Osteoblast (primary cell): ENCODE data around the gene PAX5. TPM values are rescaled to one million over a fixed set of nuclear protein-coding genes. Genes with fewer than 3 reads are reported as not detected.

ENCODE experiments used
- DNase-seq: peaks from one replicate; pipeline ENCODE4 v3.0.0; 2011; ENCODE audit warnings: low spot score, mixed read lengths; ENCODE audit not compliant: insufficient read length; ENCODE audit errors: missing footprints
- H2AFZ ChIP-seq: 2 replicates; pipeline ENCODE4 v1.6.0; 2011; ENCODE audit warnings: mild to moderate bottlenecking, low read length
- H3K27ac ChIP-seq: 2 replicates; pipeline ENCODE4 v1.5.1; 2011; ENCODE audit warnings: mild to moderate bottlenecking, low read depth, low read length, moderate library complexity
- H3K27me3 ChIP-seq: 2 replicates; pipeline ENCODE4 v1.6.0; 2012; ENCODE audit warnings: mild to moderate bottlenecking, control low read depth, inconsistent platforms, low read length, moderate library complexity; ENCODE audit not compliant: insufficient read depth
- H3K36me3 ChIP-seq: 2 replicates; pipeline ENCODE4 v1.5.1; 2011; ENCODE audit warnings: mild to moderate bottlenecking, low read length, control low read depth, moderate library complexity; ENCODE audit not compliant: insufficient read depth
- H3K4me1 ChIP-seq: 2 replicates; pipeline ENCODE4 v1.5.1; 2011; ENCODE audit warnings: mild to moderate bottlenecking, low read length, control low read depth, moderate library complexity; ENCODE audit not compliant: insufficient read depth
- H3K4me2 ChIP-seq: 2 replicates; pipeline ENCODE4 v1.6.0; 2011; ENCODE audit warnings: mild to moderate bottlenecking, low read length; ENCODE audit not compliant: insufficient read depth
- H3K4me3 ChIP-seq: fragments of 200-600 bp; sonication (generic); 3 replicates; pipeline ENCODE4 v1.5.1; 2012; ENCODE audit warnings: mild to moderate bottlenecking, low read length, inconsistent platforms; ENCODE audit not compliant: insufficient read depth
- H3K79me2 ChIP-seq: 2 replicates; pipeline ENCODE4 v1.6.0; 2012; ENCODE audit warnings: mild to moderate bottlenecking, low read length, control low read depth, inconsistent platforms; ENCODE audit not compliant: insufficient read depth
- H3K9me3 ChIP-seq: 2 replicates; pipeline ENCODE4 v1.5.1; 2011; ENCODE audit warnings: low read depth, low read length, control low read depth
- H4K20me1 ChIP-seq: 2 replicates; pipeline ENCODE4 v1.6.0; 2012; ENCODE audit warnings: mild to moderate bottlenecking, low read length, control low read depth; ENCODE audit not compliant: insufficient read depth
- total RNA-seq: library from RNA; depleted of rRNA; stranded (reverse); fragments of >200 nt; gene quantifications from 2 replicates; pipeline ENCODE4 v1.2.3, GENCODE V29; 2012
- TF ChIP-seq, protein P1 (sequence below): IDR thresholded peaks from 2 replicates; pipeline ENCODE4 v1.5.1; 2011; ENCODE audit warnings: mild to moderate bottlenecking, low read depth, low read length, moderate library complexity; ENCODE audit errors: extremely low read depth

The PAX5 gene
- total RNA-seq, 1 donor = not detected

GRCh38 chr9:37025071-37025822, 8.8 kb downstream of the PAX5 start:
- Histone ChIP-seq H3K4me1 (no peaks in the 10 kb centered on the region), H4K20me1 (peaks cover 3% of the 10 kb centered on the region), H3K27me3 (peaks cover 97% of the 10 kb centered on the region), H3K4me3 (peak overlapping the region; percentile 59), H3K36me3 (no peaks in the 10 kb centered on the region), H3K9me3 (no peaks in the 10 kb centered on the region), H3K27ac (no peak overlapping the region), H3K4me2 (peak overlapping the region; percentile 72), H3K79me2 (no peaks in the 10 kb centered on the region), H2AFZ (no peak overlapping the region)
- DNase-seq = peak; percentile 90
- TF ChIP-seq, protein P1, sequence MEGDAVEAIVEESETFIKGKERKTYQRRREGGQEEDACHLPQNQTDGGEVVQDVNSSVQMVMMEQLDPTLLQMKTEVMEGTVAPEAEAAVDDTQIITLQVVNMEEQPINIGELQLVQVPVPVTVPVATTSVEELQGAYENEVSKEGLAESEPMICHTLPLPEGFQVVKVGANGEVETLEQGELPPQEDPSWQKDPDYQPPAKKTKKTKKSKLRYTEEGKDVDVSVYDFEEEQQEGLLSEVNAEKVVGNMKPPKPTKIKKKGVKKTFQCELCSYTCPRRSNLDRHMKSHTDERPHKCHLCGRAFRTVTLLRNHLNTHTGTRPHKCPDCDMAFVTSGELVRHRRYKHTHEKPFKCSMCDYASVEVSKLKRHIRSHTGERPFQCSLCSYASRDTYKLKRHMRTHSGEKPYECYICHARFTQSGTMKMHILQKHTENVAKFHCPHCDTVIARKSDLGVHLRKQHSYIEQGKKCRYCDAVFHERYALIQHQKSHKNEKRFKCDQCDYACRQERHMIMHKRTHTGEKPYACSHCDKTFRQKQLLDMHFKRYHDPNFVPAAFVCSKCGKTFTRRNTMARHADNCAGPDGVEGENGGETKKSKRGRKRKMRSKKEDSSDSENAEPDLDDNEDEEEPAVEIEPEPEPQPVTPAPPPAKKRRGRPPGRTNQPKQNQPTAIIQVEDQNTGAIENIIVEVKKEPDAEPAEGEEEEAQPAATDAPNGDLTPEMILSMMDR = no peak

GRCh38 chr9:37017546-37017945, 16.5 kb downstream of the PAX5 start:
- Histone ChIP-seq H3K4me1 (no peaks in the 10 kb centered on the region), H3K4me2 (no peak overlapping the region), H3K9me3 (no peaks in the 10 kb centered on the region), H3K27me3 (peaks cover 83% of the 10 kb centered on the region), H3K36me3 (no peaks in the 10 kb centered on the region), H4K20me1 (no peaks in the 10 kb centered on the region), H3K27ac (no peak overlapping the region), H3K79me2 (no peaks in the 10 kb centered on the region), H3K4me3 (no peak overlapping the region), H2AFZ (no peak overlapping the region)
- no peak for DNase-seq
- TF ChIP-seq, protein P1 = no peak

DNA sequence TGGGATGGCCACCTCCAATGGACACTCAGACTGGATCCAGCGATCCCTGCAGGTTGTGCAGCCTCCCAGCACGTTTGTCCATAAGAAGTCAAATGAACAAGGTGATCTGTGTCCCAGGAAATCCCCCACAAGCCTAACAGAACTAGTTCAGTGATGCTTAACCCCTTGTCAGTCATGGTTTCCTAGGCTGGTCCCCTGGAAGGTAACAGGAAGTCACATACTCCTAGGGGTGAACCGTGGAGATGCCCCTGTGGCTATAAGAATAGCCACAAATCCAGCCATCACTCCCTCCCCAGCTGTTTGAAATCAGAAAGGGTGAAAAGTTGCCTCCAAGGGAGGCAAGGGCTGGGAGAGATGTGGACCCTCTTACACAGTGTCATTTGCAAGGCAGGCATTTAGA, 22.5 kb downstream of the PAX5 start:
- no peak overlapping the region for H3K4me3 ChIP-seq
- DNase-seq = no peak
- TF ChIP-seq, protein P1 = no peak
- peaks cover 85% of the 10 kb centered on the region for H3K27me3 ChIP-seq
- H3K36me3 ChIP-seq = no peaks in the 10 kb centered on the region
- H4K20me1 ChIP-seq = no peaks in the 10 kb centered on the region
- H2AFZ ChIP-seq = no peak overlapping the region
- no peak overlapping the region for H3K27ac ChIP-seq
- no peaks in the 10 kb centered on the region for H3K79me2 ChIP-seq
- H3K4me2 ChIP-seq = no peak overlapping the region
- no peaks in the 10 kb centered on the region for H3K9me3 ChIP-seq
- H3K4me1 ChIP-seq = no peaks in the 10 kb centered on the region

DNA sequence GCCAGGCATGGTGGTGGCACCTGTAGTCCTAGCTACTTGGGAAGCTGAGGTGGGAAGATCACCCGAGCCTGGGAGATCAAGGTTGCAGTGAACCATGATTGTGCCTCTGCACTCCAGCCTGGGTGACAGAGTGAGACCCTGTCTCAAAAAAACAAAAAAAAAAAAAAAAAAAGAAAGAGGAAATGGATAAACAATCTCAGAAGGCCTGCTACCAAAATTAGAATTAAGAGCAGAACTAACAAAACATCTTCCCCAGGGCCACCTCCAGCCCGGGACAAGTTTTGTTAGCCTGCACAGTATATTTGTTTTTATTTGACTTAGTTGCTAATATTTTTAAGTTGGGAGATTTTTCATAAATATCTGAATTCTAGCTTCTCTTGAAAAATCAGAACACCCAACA, 23.1 kb downstream of the PAX5 start:
- no peak overlapping the region for H3K4me3 ChIP-seq
- TF ChIP-seq, protein P1 = no peak
- no peaks in the 10 kb centered on the region for H3K9me3 ChIP-seq
- H3K79me2 ChIP-seq = no peaks in the 10 kb centered on the region
- H3K4me2 ChIP-seq = no peak overlapping the region
- no peak for DNase-seq
- H3K27me3 ChIP-seq = peaks cover 85% of the 10 kb centered on the region
- no peak overlapping the region for H2AFZ ChIP-seq
- no peaks in the 10 kb centered on the region for H4K20me1 ChIP-seq
- H3K4me1 ChIP-seq = no peaks in the 10 kb centered on the region
- no peaks in the 10 kb centered on the region for H3K36me3 ChIP-seq
- H3K27ac ChIP-seq = no peak overlapping the region
